IMR-90 (cell line): ENCODE results near the gene ADGRL3. TPM values are rescaled to one million over a fixed set of nuclear protein-coding genes. Genes with fewer than 3 reads are reported as not detected.

Source experiments
- ATAC-seq: fragments of 200-7000 bp; cut with Tn5 transposase; 2 replicates; pipeline ENCODE4 v1.9.1; 2020; ENCODE audit warnings: low read depth, mild to moderate bottlenecking, moderate library complexity
- BruUV-seq: library from RNA; stranded (reverse); fragments of 400-500 nt; replicated peaks from 2 replicates; lab custom pipeline; 2021; lab: Mats Ljungman, UMichigan
- CTCF ChIA-PET: fragments of 300-600 bp; formaldehyde crosslinking; extraction: SDS; loops from one replicate; lab custom pipeline; 2021; ENCODE audit warnings: antibody characterized with exemption; lab: Yijun Ruan, JAX
- POLR2A ChIA-PET: fragments of 300-600 bp; sonication (Branson Sonifier 250); formaldehyde crosslinking; loops from one replicate; lab custom pipeline; 2022; ENCODE audit warnings: antibody characterized with exemption; ENCODE audit not compliant: unreplicated experiment; lab: Charles Lee
- DNase-seq: peaks from one replicate; pipeline ENCODE4 v3.0.0; 2013
- H2AFZ ChIP-seq: replicated peaks from 2 replicates; pipeline ENCODE3; 2013; ENCODE audit warnings: low read length, mild to moderate bottlenecking; ENCODE audit not compliant: poor library complexity
- H2AK5ac ChIP-seq: 2 replicates; pipeline ENCODE4 v1.6.1; 2013; ENCODE audit warnings: low read depth, low read length, inconsistent platforms
- H2AK9ac ChIP-seq: replicated peaks from 2 replicates; pipeline ENCODE3; 2013; ENCODE audit warnings: mild to moderate bottlenecking, low read depth, low read length, moderate library complexity; ENCODE audit not compliant: poor library complexity
- H2BK120ac ChIP-seq: 2 replicates; pipeline ENCODE4 v1.6.1; 2013; ENCODE audit warnings: low read depth, low read length, inconsistent platforms
- H2BK15ac ChIP-seq: 3 replicates; pipeline ENCODE4 v1.6.1; 2013; ENCODE audit warnings: low read depth, low read length, inconsistent platforms
- H2BK20ac ChIP-seq: 2 replicates; pipeline ENCODE4 v1.6.1; 2013; ENCODE audit warnings: low read depth, mild to moderate bottlenecking, inconsistent platforms, low read length, moderate library complexity
- H2BK5ac ChIP-seq: 2 replicates; pipeline ENCODE4 v1.6.1; 2013; ENCODE audit warnings: mild to moderate bottlenecking, low read depth, low read length, inconsistent platforms; ENCODE audit not compliant: poor library complexity, severe bottlenecking
- H3K14ac ChIP-seq: replicated peaks from 2 replicates; pipeline ENCODE4 v1.6.1; 2013; ENCODE audit warnings: low read depth, low read length, inconsistent platforms
- H3K18ac ChIP-seq: 2 replicates; pipeline ENCODE4 v1.6.1; 2013; ENCODE audit warnings: low read depth, low read length, control low read depth
- H3K23ac ChIP-seq: 2 replicates; pipeline ENCODE4 v1.6.1; 2013; ENCODE audit warnings: low read depth, low read length, inconsistent platforms
- H3K27ac ChIP-seq: 2 replicates; pipeline ENCODE4 v1.5.1; 2013; ENCODE audit warnings: mild to moderate bottlenecking, control low read depth, low read length; ENCODE audit not compliant: insufficient read depth
- H3K27me3 ChIP-seq: 2 replicates; pipeline ENCODE4 v1.6.1; 2013; ENCODE audit warnings: low read length; ENCODE audit not compliant: control insufficient read depth, insufficient read depth
- H3K36me3 ChIP-seq: 2 replicates; pipeline ENCODE4 v1.6.1; 2013; ENCODE audit warnings: low read length, mixed read lengths; ENCODE audit not compliant: control insufficient read depth, insufficient read depth
- H3K4ac ChIP-seq: 2 replicates; pipeline ENCODE4 v1.6.1; 2013; ENCODE audit warnings: low read depth, low read length, inconsistent platforms
- H3K4me1 ChIP-seq: 2 replicates; pipeline ENCODE4 v1.6.1; 2013; ENCODE audit warnings: low read length, mixed read lengths; ENCODE audit not compliant: control insufficient read depth, insufficient read depth
- H3K4me2 ChIP-seq: 2 replicates; pipeline ENCODE4 v1.6.1; 2013; ENCODE audit warnings: low read depth, mild to moderate bottlenecking, control low read depth, low read length, moderate library complexity
- H3K4me3 ChIP-seq: 2 replicates; pipeline ENCODE4 v1.5.1; 2013; ENCODE audit warnings: low read depth, mild to moderate bottlenecking, control low read depth, low read length, moderate library complexity; ENCODE audit not compliant: insufficient read depth
- H3K56ac ChIP-seq: 2 replicates; pipeline ENCODE4 v1.6.1; 2013; ENCODE audit warnings: low read length, inconsistent platforms; ENCODE audit not compliant: insufficient read depth; ENCODE audit errors: extremely low read depth
- H3K79me1 ChIP-seq, 2 experiments: 2 replicates each; pipeline ENCODE4 v1.6.1; 2013; ENCODE audit warnings: low read length in 2 of 2, inconsistent platforms in 1 of 2, low read depth in 1 of 2
- H3K9ac ChIP-seq: 2 replicates; pipeline ENCODE4 v1.6.1; 2013; ENCODE audit warnings: low read depth, low read length, control low read depth
- H3K9me1 ChIP-seq: 2 replicates; pipeline ENCODE4 v1.6.1; 2013; ENCODE audit warnings: low read length, inconsistent platforms; ENCODE audit not compliant: insufficient read depth
- H3K9me3 ChIP-seq: 2 replicates; pipeline ENCODE4 v1.6.1; 2013; ENCODE audit warnings: low read length; ENCODE audit not compliant: control insufficient read depth, insufficient read depth
- H4K20me1 ChIP-seq: 2 replicates; pipeline ENCODE4 v1.6.1; 2013; ENCODE audit warnings: low read length, inconsistent platforms; ENCODE audit not compliant: insufficient read depth
- H4K5ac ChIP-seq: 2 replicates; pipeline ENCODE4 v1.6.1; 2013; ENCODE audit warnings: mild to moderate bottlenecking, low read depth, low read length, control low read depth
- H4K8ac ChIP-seq, 2 experiments: 2 replicates each; pipeline ENCODE4 v1.6.1; 2013; ENCODE audit warnings: low read depth in 2 of 2, low read length in 2 of 2, control low read depth in 1 of 2, inconsistent platforms in 1 of 2
- H4K91ac ChIP-seq: 2 replicates; pipeline ENCODE4 v1.6.1; 2013; ENCODE audit warnings: low read depth, low read length, inconsistent platforms; ENCODE audit not compliant: insufficient read depth
- CEBPB ChIP-seq: IDR thresholded peaks from 2 replicates; pipeline ENCODE4 v1.6.1; 2012; ENCODE audit warnings: low read depth, low read length, improper control_type of control experiment
- CHD1 ChIP-seq: IDR thresholded peaks from 2 replicates; pipeline ENCODE4 v1.6.1; 2012; ENCODE audit warnings: low read depth, low read length, improper control_type of control experiment
- FOS ChIP-seq: fragments of 150-350 bp; IDR thresholded peaks from 2 replicates; pipeline ENCODE4 v1.6.1; 2016; ENCODE audit warnings: low read depth, low read length
- MAZ ChIP-seq: IDR thresholded peaks from 2 replicates; pipeline ENCODE4 v1.6.1; 2012; ENCODE audit warnings: low read depth, mild to moderate bottlenecking, low read length, improper control_type of control experiment, moderate library complexity, borderline replicate concordance
- RAD21 ChIP-seq: IDR thresholded peaks from 2 replicates; pipeline ENCODE4 v1.6.1; 2012; ENCODE audit warnings: low read length, improper control_type of control experiment
- WGBS, 2 experiments: methylation state at CpG; one replicate each; pipeline versions ENCODE4 v1.1.5 to v1.1.7; 2013; ENCODE audit warnings: missing lambda C conversion rate in 2 of 2; ENCODE audit not compliant: insufficient read length in 1 of 2; ENCODE audit errors: extremely low coverage in 2 of 2; 5-methylcytosine and 5-hydroxymethylcytosine counted together
- dilution Hi-C: fragments of 300-500 bp; cut with HindIII; formaldehyde crosslinking; loops from one replicate; pipeline ENCODE4 v1.14.3; 2018; ENCODE audit warnings: low sequenced_read_pairs; ENCODE audit not compliant: unreplicated experiment
- in situ Hi-C: fragments of 300-500 bp; cut with MboI; formaldehyde crosslinking; loops from 3 replicates; pipeline ENCODE4 v1.14.3; 2019; ENCODE audit warnings: low sequenced_read_pairs, inconsistent platforms, mixed read lengths
- intact Hi-C: fragments of 100-400 bp; cut with micrococcal nuclease; formaldehyde crosslinking; loops from 2 replicates; pipeline ENCODE4 v1.10.0; 2022
- polyA plus RNA-seq, 3 experiments: library from polyadenylated mRNA; depleted of rRNA; stranded (reverse); fragments of >200 nt; gene quantifications; 2 replicates each; pipeline ENCODE4 v1.2.3, GENCODE V29; 2012; ENCODE audit warnings: low replicate concordance in 1 of 3
- total RNA-seq: library from RNA; depleted of rRNA; stranded (reverse); fragments of >200 nt; gene quantifications from 2 replicates; pipeline ENCODE4 v1.2.3, GENCODE V29; 2012
- TF ChIP-seq, protein P1 (sequence below): conservative IDR thresholded peaks from 2 replicates; pipeline ENCODE4 v1.5.1; 2012; ENCODE audit warnings: mild to moderate bottlenecking, low read depth, low read length, improper control_type of control experiment

ADGRL3 gene
- total and polyA plus RNA-seq, 2 of the 4 experiments (the other 2 are of a cell fraction), result 0.46 to 2.5 TPM

DNA sequence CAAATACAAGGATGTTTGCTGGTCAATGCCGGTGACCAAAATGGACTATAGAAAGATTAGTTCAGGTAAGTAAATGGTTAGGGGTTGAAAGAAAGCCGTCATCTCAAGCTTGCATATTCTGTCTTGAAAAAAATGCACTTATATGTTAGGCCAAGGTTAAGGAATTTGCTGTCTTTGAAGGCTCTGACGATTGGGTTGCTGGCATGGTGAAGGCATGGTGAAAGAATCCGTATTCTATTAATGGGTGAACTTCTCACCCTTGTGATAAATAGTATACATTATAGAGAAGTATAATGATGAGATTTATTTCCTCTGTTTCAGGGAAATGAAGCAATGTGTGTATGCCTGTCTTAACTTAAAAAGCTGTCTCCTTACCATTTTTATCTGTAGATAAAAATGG is 132.6 kb downstream of the ADGRL3 start:
- H2BK15ac ChIP-seq, result no peak overlapping the region
- H4K20me1 ChIP-seq, result no peaks in the 10 kb centered on the region
- no peaks in the 10 kb centered on the region for H3K9me1 ChIP-seq
- WGBS, 2 experiments, result 66% methylated on average over 2 of the region's 4 CpGs; no CpG with 5 or more reads in 1 of the 2 experiments
- no peak overlapping the region for H2AK5ac ChIP-seq
- H3K4me3 ChIP-seq, result no peak overlapping the region
- H3K79me1 ChIP-seq, result no peaks in the 10 kb centered on the region
- H2AFZ ChIP-seq, result no peak overlapping the region
- ChIA-PET POLR2A (no interaction called here), CTCF (no interaction called here)
- ATAC-seq, result no peak
- no peak overlapping the region for H3K4ac ChIP-seq
- no peaks in the 10 kb centered on the region for H3K36me3 ChIP-seq
- H2BK5ac ChIP-seq, result no peak overlapping the region
- no peak overlapping the region for H3K14ac ChIP-seq
- no peaks in the 10 kb centered on the region for H3K9me3 ChIP-seq
- no peak overlapping the region for H2BK120ac ChIP-seq
- intact Hi-C loops (no loop called here), in situ Hi-C loops (no loop called here), dilution Hi-C loops (no loop called here)
- H4K91ac ChIP-seq, result no peak overlapping the region
- TF ChIP-seq, protein P1, sequence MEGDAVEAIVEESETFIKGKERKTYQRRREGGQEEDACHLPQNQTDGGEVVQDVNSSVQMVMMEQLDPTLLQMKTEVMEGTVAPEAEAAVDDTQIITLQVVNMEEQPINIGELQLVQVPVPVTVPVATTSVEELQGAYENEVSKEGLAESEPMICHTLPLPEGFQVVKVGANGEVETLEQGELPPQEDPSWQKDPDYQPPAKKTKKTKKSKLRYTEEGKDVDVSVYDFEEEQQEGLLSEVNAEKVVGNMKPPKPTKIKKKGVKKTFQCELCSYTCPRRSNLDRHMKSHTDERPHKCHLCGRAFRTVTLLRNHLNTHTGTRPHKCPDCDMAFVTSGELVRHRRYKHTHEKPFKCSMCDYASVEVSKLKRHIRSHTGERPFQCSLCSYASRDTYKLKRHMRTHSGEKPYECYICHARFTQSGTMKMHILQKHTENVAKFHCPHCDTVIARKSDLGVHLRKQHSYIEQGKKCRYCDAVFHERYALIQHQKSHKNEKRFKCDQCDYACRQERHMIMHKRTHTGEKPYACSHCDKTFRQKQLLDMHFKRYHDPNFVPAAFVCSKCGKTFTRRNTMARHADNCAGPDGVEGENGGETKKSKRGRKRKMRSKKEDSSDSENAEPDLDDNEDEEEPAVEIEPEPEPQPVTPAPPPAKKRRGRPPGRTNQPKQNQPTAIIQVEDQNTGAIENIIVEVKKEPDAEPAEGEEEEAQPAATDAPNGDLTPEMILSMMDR, result no peak
- no peak for TF ChIP-seq FOS
- no peak for TF ChIP-seq RAD21
- no peak for TF ChIP-seq CEBPB
- TF ChIP-seq CHD1, result no peak
- TF ChIP-seq MAZ, result no peak
- no peak overlapping the region for H2AK9ac ChIP-seq
- H4K8ac ChIP-seq, result no peak overlapping the region
- H3K27me3 ChIP-seq, result no peaks in the 10 kb centered on the region
- H3K4me2 ChIP-seq, result no peak overlapping the region
- BruUV-seq, result no TSS peak
- no peak overlapping the region for H3K9ac ChIP-seq
- H3K18ac ChIP-seq, result no peak overlapping the region
- no peak overlapping the region for H4K5ac ChIP-seq
- H3K56ac ChIP-seq, result no peak overlapping the region
- no peaks in the 10 kb centered on the region for H3K4me1 ChIP-seq
- H3K27ac ChIP-seq, result no peak overlapping the region
- H3K23ac ChIP-seq, result no peak overlapping the region
- H2BK20ac ChIP-seq, result no peak overlapping the region
- no peak for DNase-seq
